HepG2 (cell line): ENCODE results near the gene ZNF223. TPM values are rescaled to one million over a fixed set of nuclear protein-coding genes. Genes with fewer than 3 reads are reported as not detected.

Source experiments
- CEBPB ChIP-seq: IDR thresholded peaks from 2 replicates; pipeline ENCODE4 v1.6.1; 2011; ENCODE audit warnings: low read depth, low read length, improper control_type of control experiment, borderline replicate concordance
- CHD2 ChIP-seq: IDR thresholded peaks from 2 replicates; pipeline ENCODE4 v1.6.1; 2011; ENCODE audit warnings: low read depth, low read length, improper control_type of control experiment
- CREB1 ChIP-seq, 2 experiments: fragments of 450-650 bp in 1 of 2; IDR thresholded peaks; 2 replicates each; pipeline ENCODE4 v1.6.1; 2016 to 2017; ENCODE audit warnings: control low read depth in 1 of 2, mild to moderate bottlenecking in 1 of 2, missing compliant biosample characterization in 1 of 2, missing genetic modification characterization in 1 of 2
- FOXJ3 ChIP-seq: sonication (generic); formaldehyde crosslinking; IDR thresholded peaks from 2 replicates; pipeline ENCODE4 v1.4.0; 2020; ENCODE audit warnings: missing genetic modification reagents, mild to moderate bottlenecking, borderline replicate concordance
- HOXA3 ChIP-seq: sonication (generic); formaldehyde crosslinking; IDR thresholded peaks from 2 replicates; pipeline ENCODE4 v1.5.0; 2020; ENCODE audit warnings: missing genetic modification reagents
- NCOA2 ChIP-seq: sonication (generic); formaldehyde crosslinking; IDR thresholded peaks from 2 replicates; pipeline ENCODE4 v1.8.0; 2022; ENCODE audit warnings: inconsistent platforms
- ONECUT2 ChIP-seq: sonication (generic); formaldehyde crosslinking; IDR thresholded peaks from 2 replicates; pipeline ENCODE4 v1.4.0; 2020; ENCODE audit warnings: missing genetic modification reagents
- SMYD3 ChIP-seq: sonication (generic); formaldehyde crosslinking; IDR thresholded peaks from 2 replicates; pipeline ENCODE4 v1.8.1; 2023; ENCODE audit warnings: mild to moderate bottlenecking, missing genetic modification reagents
- SP5 ChIP-seq: IDR thresholded peaks from 2 replicates; pipeline ENCODE4 v1.6.1; 2016; ENCODE audit warnings: low read depth, borderline replicate concordance
- TEF ChIP-seq: sonication (generic); formaldehyde crosslinking; IDR thresholded peaks from 2 replicates; pipeline ENCODE4 v1.5.0; 2020; ENCODE audit warnings: missing genetic modification reagents
- TOE1 ChIP-seq: sonication (generic); formaldehyde crosslinking; IDR thresholded peaks from 2 replicates; pipeline ENCODE4 v1.4.0; 2020; ENCODE audit warnings: mild to moderate bottlenecking, missing genetic modification reagents
- ZBED4 ChIP-seq: sonication (generic); formaldehyde crosslinking; IDR thresholded peaks from 2 replicates; pipeline ENCODE4 v1.4.0; 2020; ENCODE audit warnings: missing genetic modification reagents, borderline replicate concordance
- ZGPAT ChIP-seq: IDR thresholded peaks from 2 replicates; pipeline ENCODE4 v1.6.1; 2016; ENCODE audit warnings: mild to moderate bottlenecking
- ZNF280B ChIP-seq: sonication (generic); formaldehyde crosslinking; IDR thresholded peaks from 2 replicates; pipeline ENCODE4 v1.5.0; 2020; ENCODE audit warnings: missing genetic modification reagents, mild to moderate bottlenecking, borderline replicate concordance
- ZNF512B ChIP-seq: sonication (generic); formaldehyde crosslinking; IDR thresholded peaks from 2 replicates; pipeline ENCODE4 v1.5.1; 2020; ENCODE audit warnings: missing genetic modification reagents, mild to moderate bottlenecking, borderline replicate concordance
- ZNF790 ChIP-seq: sonication (generic); formaldehyde crosslinking; IDR thresholded peaks from 2 replicates; pipeline ENCODE4 v1.8.0; 2022; ENCODE audit warnings: missing genetic modification reagents, mild to moderate bottlenecking, borderline replicate concordance
- ZSCAN30 ChIP-seq: sonication (generic); formaldehyde crosslinking; IDR thresholded peaks from 2 replicates; pipeline ENCODE4 v1.5.0; 2020; ENCODE audit warnings: mild to moderate bottlenecking, missing genetic modification reagents
- polyA plus RNA-seq, 8 experiments: library from polyadenylated mRNA; depleted of rRNA in 3 of 8; stranded (reverse) in 7 of 8; unstranded in 1 of 8; fragments of >200 nt; fragmentation: Illumina TruSeq in 4 of 8; extraction: Trizol in 4 of 8; gene quantifications; 2 replicates each; pipeline versions ENCODE4 v1.2.1 to v1.2.3, GENCODE V29; 2011 to 2016; ENCODE audit warnings: low read depth in 4 of 8, missing spikeins in 1 of 8, mixed read lengths in 1 of 8; ENCODE audit not compliant: insufficient read depth in 1 of 8
- total RNA-seq, 5 experiments: library from RNA; depleted of rRNA; stranded (reverse); fragments of >200 nt; fragmentation: Illumina TruSeq; extraction: Trizol; gene quantifications; 2 replicates each; pipeline ENCODE4 v1.2.3, GENCODE V29; 2016; ENCODE audit warnings: low read depth in 1 of 5

Gene ZNF223
- total and polyA plus RNA-seq, 2 of the 13 experiments (the other 11 are each of a cell fraction or from before 2014, with no cell fraction given), result 2.0 to 4.8 TPM

GRCh38 chr19:44093931-44094765 is 42.3 kb downstream of the ZNF223 start, which contains the start of gene ZNF224 (continued):
- TF ChIP-seq ZGPAT (CRISPR knock-in tag) (0 out of 2 replicates have a peak, but pooled peaks have one; percentile 16), ZNF280B (CRISPR knock-in tag) (no peak), CREB1 (IDR thresholded peaks at IDR 0.05) (peak; percentile 45; the same call in 1 of the 2 replicates), CREB1 (CRISPR knock-in tag; IDR thresholded peaks at IDR 0.05) (peak; percentile 81), ZNF790 (CRISPR knock-in tag) (no peak), ONECUT2 (CRISPR knock-in tag) (0 out of 2 replicates have a peak, but pooled peaks have one; percentile 15), TEF (CRISPR knock-in tag) (0 out of 2 replicates have a peak, but pooled peaks have one; percentile 29), CEBPB (no peak; the same call in 1 of the 2 replicates), NCOA2 (CRISPR knock-in tag) (no peak), TOE1 (no peak), ZNF512B (CRISPR knock-in tag) (no peak), SMYD3 (CRISPR knock-in tag) (0 out of 2 replicates have a peak, but pooled peaks have one; percentile 35), HOXA3 (CRISPR knock-in tag) (peak; percentile 81; the same call in 1 of the 2 replicates), FOXJ3 (CRISPR knock-in tag) (peak; percentile 66; the same call in 1 of the 2 replicates), SP5 (CRISPR knock-in tag) (no peak), CHD2 (peak; percentile 78), ZSCAN30 (CRISPR knock-in tag) (no peak), ZBED4 (no peak)
